KG1 (cell line): ENCODE results near the gene OLA1.

Source experiments
- DNase-seq: peaks from one replicate; lab custom pipeline; 2025; lab: John Stamatoyannopoulos, UW

Gene OLA1

GRCh38 chr2:174180165-174180724, 68.1 kb downstream of the OLA1 start:
- no peak for DNase-seq

GRCh38 chr2:174177316-174177890, 70.9 kb downstream of the OLA1 start:
- no peak for DNase-seq

- DNase-seq, result no peak
Observed at GRCh38 chr2:174176898-174177297, 71.4 kb downstream of the OLA1 start.

GRCh38 chr2:174174741-174175140, 73.6 kb downstream of the OLA1 start:
- no peak for DNase-seq

GRCh38 chr2:174172802-174173355, 75.5 kb downstream of the OLA1 start:
- no peak for DNase-seq

GRCh38 chr2:174171686-174172445, 76.5 kb downstream of the OLA1 start:
- DNase-seq, result no peak

GRCh38 chr2:174169372-174169771, 79.0 kb downstream of the OLA1 start:
- no peak for DNase-seq

GRCh38 chr2:174166261-174166660, 82.1 kb downstream of the OLA1 start:
- no peak for DNase-seq

- DNase-seq, result no peak
Observed at GRCh38 chr2:174161490-174161889, 86.8 kb downstream of the OLA1 start.

- DNase-seq, result no peak
Observed at GRCh38 chr2:174158003-174158402, 90.3 kb downstream of the OLA1 start.

- DNase-seq, result no peak
Observed at GRCh38 chr2:174157053-174157452, 91.3 kb downstream of the OLA1 start.

- no peak for DNase-seq
Observed at GRCh38 chr2:174153757-174154680, 94.3 kb downstream of the OLA1 start.

GRCh38 chr2:174149530-174149929, 98.8 kb downstream of the OLA1 start:
- no peak for DNase-seq

GRCh38 chr2:174148833-174149232, 99.5 kb downstream of the OLA1 start:
- DNase-seq, result no peak

- DNase-seq, result no peak
Observed at GRCh38 chr2:174145827-174146226, 102.5 kb downstream of the OLA1 start.

- DNase-seq, result no peak
Observed at GRCh38 chr2:174142290-174142689, 106.0 kb downstream of the OLA1 start.

GRCh38 chr2:174138161-174138560, 110.2 kb downstream of the OLA1 start:
- DNase-seq, result no peak

GRCh38 chr2:174135981-174136380, 112.4 kb downstream of the OLA1 start:
- DNase-seq, result no peak

- no peak for DNase-seq
Observed at GRCh38 chr2:174125090-174125489, 123.2 kb downstream of the OLA1 start.

GRCh38 chr2:174124181-174124580, 124.2 kb downstream of the OLA1 start:
- no peak for DNase-seq

- DNase-seq, result no peak
Observed at GRCh38 chr2:174122185-174122584, 126.1 kb downstream of the OLA1 start.

GRCh38 chr2:174121612-174122011, 126.7 kb downstream of the OLA1 start:
- no peak for DNase-seq
